Activated CD4-positive, CD25-positive, alpha-beta regulatory T cell treated with anti-CD3 and anti-CD28 coated beads, Interleukin-2, amount 50 U/mL, for 72 hours (primary cell): ENCODE data around the gene KIAA0825.
"Not testable (repeated sequence)": the region's sequence is repeated elsewhere in the genome, so short reads cannot be mapped to it uniquely, and the experiment has no call there.

ENCODE experiments used
- DNase-seq: peaks from one replicate; pipeline ENCODE4 v3.0.0; 2021

KIAA0825 gene

GRCh38 chr5:94618493-94619328 lies at the start of gene KIAA0825, which contains the start of gene SLF1:
Gene KIAA0825, minus strand, starts transcription at chr5:94618604. Its CDS starts 81,478 bp downstream, at chr5:94537126.
Gene SLF1, plus strand, starts transcription at chr5:94618669. Its CDS starts 10,142 bp downstream, at chr5:94628811.
- peak; percentile 83 for DNase-seq

- no peak for DNase-seq
These were observed 49.5 kb upstream of the KIAA0825 start for GRCh38 chr5:94667937-94668336.

- DNase-seq = no peak
These were observed 42.7 kb upstream of the KIAA0825 start for GRCh38 chr5:94661086-94661485.

- no peak for DNase-seq
These were observed 42.1 kb upstream of the KIAA0825 start for GRCh38 chr5:94660506-94660905.

- no peak for DNase-seq
These were observed 39.9 kb upstream of the KIAA0825 start for GRCh38 chr5:94658272-94658671.

- no peak for DNase-seq
These were observed 31.5 kb upstream of the KIAA0825 start for GRCh38 chr5:94649874-94650273.

GRCh38 chr5:94646758-94647157 lies 28.4 kb upstream of the KIAA0825 start:
- DNase-seq = no peak

- DNase-seq = no peak
These were observed 26.6 kb upstream of the KIAA0825 start for GRCh38 chr5:94645053-94645452.

GRCh38 chr5:94640176-94640575 lies 21.8 kb upstream of the KIAA0825 start:
- DNase-seq = no peak

- no peak for DNase-seq
These were observed 13.6 kb upstream of the KIAA0825 start for GRCh38 chr5:94632024-94632423.

GRCh38 chr5:94627191-94627590 lies 8.8 kb upstream of the KIAA0825 start:
- DNase-seq = no peak

GRCh38 chr5:94623877-94624276 lies 5.5 kb upstream of the KIAA0825 start:
- no peak for DNase-seq

- DNase-seq = no peak
These were observed 4.6 kb upstream of the KIAA0825 start for GRCh38 chr5:94623011-94623410.

- DNase-seq = no peak
These were observed 3.4 kb upstream of the KIAA0825 start for GRCh38 chr5:94621763-94622162.

GRCh38 chr5:94620256-94620655 lies 1.9 kb upstream of the KIAA0825 start:
- DNase-seq = no peak

- no peak for DNase-seq
These were observed 343 bp downstream of the KIAA0825 start for GRCh38 chr5:94618029-94618492.

- DNase-seq = no peak
These were observed 2.5 kb downstream of the KIAA0825 start for GRCh38 chr5:94615862-94616261.

GRCh38 chr5:94614156-94614805 lies 4.1 kb downstream of the KIAA0825 start:
- DNase-seq = no peak

- no peak for DNase-seq
These were observed 4.8 kb downstream of the KIAA0825 start for GRCh38 chr5:94613583-94613982.

- DNase-seq = no peak
These were observed 23.0 kb downstream of the KIAA0825 start for GRCh38 chr5:94595281-94595840.

GRCh38 chr5:94577466-94578245 lies 40.7 kb downstream of the KIAA0825 start:
- no peak for DNase-seq

- DNase-seq = no peak
These were observed 43.2 kb downstream of the KIAA0825 start for GRCh38 chr5:94575196-94575595.

- not testable (repeated sequence) for DNase-seq
These were observed 45.1 kb downstream of the KIAA0825 start for GRCh38 chr5:94573349-94573748.
